K562 (cell line): ENCODE results near the gene TICRR. TPM values are rescaled to one million over a fixed set of nuclear protein-coding genes. Genes with fewer than 3 reads are reported as not detected.

Experiments used
- BHLHE40 ChIP-seq: IDR thresholded peaks from 2 replicates; pipeline ENCODE4 v1.6.1; 2011; ENCODE audit warnings: low read length, improper control_type of control experiment
- CTBP1 ChIP-seq: fragments of 450-650 bp; IDR thresholded peaks from 2 replicates; pipeline ENCODE4 v1.6.1; 2016; ENCODE audit warnings: borderline replicate concordance
- CTCF ChIP-seq, 3 experiments: IDR thresholded peaks in 2 of 3; conservative IDR thresholded peaks in 1 of 3; 2 replicates each; pipeline ENCODE4 v1.5.1; 2011 to 2012; ENCODE audit warnings: low read length in 3 of 3, mild to moderate bottlenecking in 3 of 3, control low read depth in 2 of 3, improper control_type of control experiment in 1 of 3, inconsistent platforms in 1 of 3, low read depth in 1 of 3, mixed read lengths in 1 of 3, moderate library complexity in 1 of 3; ENCODE audit not compliant: insufficient read depth in 2 of 3
- NFYB ChIP-seq: IDR thresholded peaks from 2 replicates; pipeline ENCODE4 v1.6.1; 2011; ENCODE audit warnings: mild to moderate bottlenecking, moderate library complexity; ENCODE audit not compliant: insufficient read length; ENCODE audit errors: extremely low read depth
- PKNOX1 ChIP-seq: fragments of 450-650 bp; IDR thresholded peaks from 2 replicates; pipeline ENCODE4 v1.6.1; 2016
- ZBTB43 ChIP-seq: sonication (generic); formaldehyde crosslinking; IDR thresholded peaks from 2 replicates; pipeline ENCODE4 v1.8.0; 2023; ENCODE audit warnings: mild to moderate bottlenecking, missing genetic modification reagents
- ZC3H8 ChIP-seq: fragments of 450-650 bp; IDR thresholded peaks from 2 replicates; pipeline ENCODE4 v1.6.1; 2017
- ZNF518B ChIP-seq: fragments of 250-450 bp; sonication (Bioruptor Pico); IDR thresholded peaks from 2 replicates; pipeline ENCODE4 v1.5.0; 2021; ENCODE audit warnings: mild to moderate bottlenecking, moderate library complexity
- ZNF639 ChIP-seq, 2 experiments: fragments of 200-800 bp in 1 of 2; sonication (Bioruptor generic) in 1 of 2; sonication (generic) in 1 of 2; formaldehyde crosslinking in 1 of 2; IDR thresholded peaks in 1 of 2; conservative IDR thresholded peaks in 1 of 2; 2 replicates each; pipeline versions ENCODE4 v1.5.0 to v1.6.1; 2016 to 2020; ENCODE audit warnings: missing compliant biosample characterization in 1 of 2, missing genetic modification characterization in 1 of 2, missing genetic modification reagents in 1 of 2
- polyA plus RNA-seq, 8 experiments: library from polyadenylated mRNA; depleted of rRNA in 4 of 8; stranded (reverse) in 5 of 8; unstranded in 3 of 8; fragments of >200 nt; fragmentation: Nextera tagmentation in 2 of 8; fragmentation: Illumina TruSeq in 1 of 8; extraction: Ambion mirVana in 2 of 8; extraction: Trizol in 1 of 8; gene quantifications; 2 replicates each; pipeline versions ENCODE4 v1.2.1 to v1.2.3, GENCODE V29; 2011 to 2014; ENCODE audit warnings: inconsistent platforms in 1 of 8, missing spikeins in 1 of 8
- total RNA-seq, 7 experiments: library from RNA; depleted of rRNA in 6 of 7; stranded (reverse); fragments of >200 nt in 6 of 7; fragmentation: Illumina TruSeq in 2 of 7; extraction: Trizol in 2 of 7; gene quantifications; 2 replicates each; pipeline versions ENCODE4 v1.2.1 to v1.2.3, GENCODE V29; 2011 to 2021; ENCODE audit warnings: low replicate concordance in 1 of 7

TICRR gene
- total and polyA plus RNA-seq, 9 of the 15 experiments (the other 6 are each of a cell fraction or from before 2014, with no cell fraction given): 0.84 to 22.9 (median 13.7) TPM

- TF ChIP-seq CTCF (IDR thresholded peaks at IDR 0.05 in 2 of 3, conservative IDR thresholded peaks at IDR 0.05 in 1 of 3; ENCODE audit: insufficient read depth in 2 of 3, low read depth in 1 of 3, low read length in 3 of 3): peak; percentile 75 to 86 (median 78)
- no peak for TF ChIP-seq NFYB
- no peak for TF ChIP-seq ZC3H8
- no peak for TF ChIP-seq BHLHE40
- TF ChIP-seq ZBTB43 (CRISPR knock-in tag): no peak
- no peak for TF ChIP-seq ZNF518B (CRISPR knock-in tag)
- TF ChIP-seq PKNOX1: peak; percentile 58; the same call in 1 of the 2 replicates
- TF ChIP-seq CTBP1: peak; percentile 33; the same call in 1 of the 2 replicates
- no peak for TF ChIP-seq ZNF639 (CRISPR knock-in tag; conservative IDR thresholded peaks at IDR 0.05 in 1 of 2, IDR thresholded peaks at IDR 0.05 in 1 of 2)
These were observed 97.9 kb downstream of the TICRR start (continued) for GRCh38 chr15:89673165-89673512.
